Stomach (tissue), 9 donors: ENCODE results near the gene GMEB2. TPM values are rescaled to one million over a fixed set of nuclear protein-coding genes. Genes with fewer than 3 reads are reported as not detected.
A peak's percentile ranks its signal among the peaks of the same experiment; 100 is the strongest.

ENCODE experiments used
- DNase-seq, 2 donors: peaks; one replicate each; pipeline versions ENCODE4 v3.0.0 to v3.0.0-alpha.2; 2013 to 2019
- H3K27ac ChIP-seq, 5 donors: fragments of 200-600 bp in 4 of 5; sonication (generic) in 4 of 5; one replicate each; pipeline ENCODE4 v1.5.1; 2013 to 2019; ENCODE audit warnings: mild to moderate bottlenecking in 1 of 5, moderate library complexity in 1 of 5
- H3K27me3 ChIP-seq, 3 donors: fragments of 200-600 bp; sonication (generic); one replicate each; pipeline ENCODE4 v1.5.1; 2017 to 2019; ENCODE audit warnings: mixed run types in 1 of 3
- H3K36me3 ChIP-seq, 4 donors: fragments of 200-600 bp; sonication (generic); 1 replicate in 3 of 4; 2 replicates in 1 of 4; pipeline ENCODE4 v1.5.1; 2016 to 2019
- H3K4me1 ChIP-seq, 4 donors: fragments of 200-600 bp; sonication (generic); one replicate each; pipeline ENCODE4 v1.5.1; 2016 to 2019
- H3K4me3 ChIP-seq, 4 donors: fragments of 200-600 bp; sonication (generic) in 3 of 4; one replicate each; pipeline ENCODE4 v1.5.1; 2016 to 2019; ENCODE audit warnings: mild to moderate bottlenecking in 1 of 4
- H3K9me3 ChIP-seq, 4 donors: fragments of 200-600 bp; sonication (generic); one replicate each; pipeline ENCODE4 v1.5.1; 2016 to 2019
- EP300 ChIP-seq: sonication (generic); formaldehyde crosslinking; IDR thresholded peaks from one replicate; pipeline ENCODE4 v1.6.1; 2017; ENCODE audit warnings: antibody characterized with exemption
- POLR2A ChIP-seq, 4 donors: fragments of 450-650 bp; IDR thresholded peaks; one replicate each; pipeline ENCODE4 v1.6.1; 2016; ENCODE audit warnings: antibody characterized with exemption in 4 of 4, control low read depth in 2 of 4, mild to moderate bottlenecking in 1 of 4, moderate library complexity in 1 of 4
- POLR2AphosphoS5 ChIP-seq, 3 donors: sonication (generic); formaldehyde crosslinking; IDR thresholded peaks; one replicate each; pipeline ENCODE4 v1.6.1; 2016; ENCODE audit warnings: antibody characterized with exemption in 3 of 3
- WGBS, 5 donors: extraction: QIAGEN DNeasy Blood & Tissue Kit in 3 of 5; methylation state at CpG; one replicate each; pipeline versions ENCODE4 v1.1.5 to v1.1.7; 2013 to 2018; 5-methylcytosine and 5-hydroxymethylcytosine counted together
- intact Hi-C: fragments of 100-400 bp; cut with DNase I; formaldehyde crosslinking; loops from one replicate; pipeline ENCODE4 v1.15.1; 2023; ENCODE audit warnings: low total_unique reads
- polyA plus RNA-seq, 3 donors: library from polyadenylated mRNA; stranded (reverse); fragments of 200-250 nt; gene quantifications; one replicate each; pipeline ENCODE4 v1.2.3, GENCODE V29; 2013
- total RNA-seq, 5 donors: library from RNA; depleted of rRNA; stranded (reverse); fragments of >200 nt; gene quantifications; one replicate each; pipeline versions ENCODE4 v1.1.0 to v1.2.3, GENCODE V29; 2014 to 2016
- TF ChIP-seq, protein P1 (sequence below), 7 experiments: fragments of 450-650 bp in 4 of 7; fragments of 200-600 bp in 3 of 7; sonication (generic) in 3 of 7; IDR thresholded peaks; one replicate each; pipeline ENCODE4 v1.5.1; 2016 to 2019; ENCODE audit warnings: antibody characterized with exemption in 7 of 7, control low read depth in 2 of 7, mild to moderate bottlenecking in 1 of 7
- donor health status: healthy with polysubstance abuse.
- donor health status: Bipolar disorder and iron deficiency.
- donor health status: healthy.

Gene GMEB2
- total and polyA plus RNA-seq, 8 donors = 1.8 to 20.4 (median 7.5) TPM

DNA sequence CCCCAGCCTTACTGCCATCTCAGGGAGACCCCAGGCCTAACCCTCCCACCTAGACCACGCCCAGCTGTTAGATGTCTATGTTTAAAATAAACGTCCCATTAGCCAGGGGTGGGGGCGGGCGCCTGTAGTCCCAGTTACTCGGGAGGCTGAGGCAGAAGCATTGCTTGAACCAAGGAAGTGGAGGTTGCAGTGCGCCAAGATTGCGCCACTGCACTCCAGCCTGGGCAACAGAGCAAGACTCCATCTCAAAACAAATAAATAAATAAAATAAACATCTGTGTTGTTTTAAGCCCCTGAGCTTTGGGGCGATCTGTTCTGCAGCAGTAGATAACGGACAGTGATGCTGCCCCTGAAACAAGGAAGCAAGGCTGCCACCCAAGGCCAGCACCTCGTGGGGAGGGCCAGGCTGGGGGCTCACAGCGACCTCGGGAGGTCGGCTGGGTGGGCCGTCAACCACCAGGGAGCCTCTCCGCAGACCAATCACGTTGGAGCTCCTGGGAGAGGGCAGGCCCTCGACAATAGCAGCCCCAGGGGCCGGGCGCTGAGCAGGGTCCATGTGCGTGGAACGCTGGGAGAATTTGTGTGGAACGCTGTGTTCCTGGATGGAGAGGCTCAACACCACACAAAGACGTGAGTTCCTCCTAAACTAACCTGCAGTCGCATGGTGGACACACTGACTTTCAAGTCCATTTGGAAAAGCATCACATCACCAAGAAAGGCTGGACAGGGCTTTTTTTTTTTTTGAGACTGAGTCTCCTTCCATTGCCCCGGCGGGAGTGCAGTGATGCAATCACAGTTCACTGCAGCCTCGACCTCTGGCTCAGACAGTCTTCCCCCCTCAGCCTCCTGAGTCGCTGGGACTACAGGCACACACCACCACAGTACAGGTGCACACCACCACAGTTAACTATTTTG, 51.8 kb downstream of the GMEB2 start:
- peak overlapping the region in 1 of 4 donors; percentile 86 for H3K4me3 ChIP-seq
- H3K27ac ChIP-seq = peak overlapping the region; percentile 67 to 93 (median 91)
- WGBS, 5 donors = 62 to 73% (median 64%) methylated on average over 27 to 28 of the region's 28 CpGs
- H3K4me1 ChIP-seq = peaks cover 12 to 38% (median 26%) of the 10 kb centered on the region in 4 donors
- H3K27me3 ChIP-seq = peaks cover 0 to 10% (median 4%) of the 10 kb centered on the region in 3 donors
- TF ChIP-seq POLR2A (IDR thresholded peaks at IDR 0.05) (no peak), EP300 (no peak), POLR2AphosphoS5 (IDR thresholded peaks at IDR 0.05) (no peak)
- TF ChIP-seq, protein P1, sequence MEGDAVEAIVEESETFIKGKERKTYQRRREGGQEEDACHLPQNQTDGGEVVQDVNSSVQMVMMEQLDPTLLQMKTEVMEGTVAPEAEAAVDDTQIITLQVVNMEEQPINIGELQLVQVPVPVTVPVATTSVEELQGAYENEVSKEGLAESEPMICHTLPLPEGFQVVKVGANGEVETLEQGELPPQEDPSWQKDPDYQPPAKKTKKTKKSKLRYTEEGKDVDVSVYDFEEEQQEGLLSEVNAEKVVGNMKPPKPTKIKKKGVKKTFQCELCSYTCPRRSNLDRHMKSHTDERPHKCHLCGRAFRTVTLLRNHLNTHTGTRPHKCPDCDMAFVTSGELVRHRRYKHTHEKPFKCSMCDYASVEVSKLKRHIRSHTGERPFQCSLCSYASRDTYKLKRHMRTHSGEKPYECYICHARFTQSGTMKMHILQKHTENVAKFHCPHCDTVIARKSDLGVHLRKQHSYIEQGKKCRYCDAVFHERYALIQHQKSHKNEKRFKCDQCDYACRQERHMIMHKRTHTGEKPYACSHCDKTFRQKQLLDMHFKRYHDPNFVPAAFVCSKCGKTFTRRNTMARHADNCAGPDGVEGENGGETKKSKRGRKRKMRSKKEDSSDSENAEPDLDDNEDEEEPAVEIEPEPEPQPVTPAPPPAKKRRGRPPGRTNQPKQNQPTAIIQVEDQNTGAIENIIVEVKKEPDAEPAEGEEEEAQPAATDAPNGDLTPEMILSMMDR (IDR thresholded peaks at IDR 0.05) = no peak
- H3K9me3 ChIP-seq = no peaks in the 10 kb centered on the region
- DNase-seq = no peak
- peaks cover 0 to 16% (median 11%) of the 10 kb centered on the region in 4 donors for H3K36me3 ChIP-seq
- intact Hi-C loops = no loop called here

DNA sequence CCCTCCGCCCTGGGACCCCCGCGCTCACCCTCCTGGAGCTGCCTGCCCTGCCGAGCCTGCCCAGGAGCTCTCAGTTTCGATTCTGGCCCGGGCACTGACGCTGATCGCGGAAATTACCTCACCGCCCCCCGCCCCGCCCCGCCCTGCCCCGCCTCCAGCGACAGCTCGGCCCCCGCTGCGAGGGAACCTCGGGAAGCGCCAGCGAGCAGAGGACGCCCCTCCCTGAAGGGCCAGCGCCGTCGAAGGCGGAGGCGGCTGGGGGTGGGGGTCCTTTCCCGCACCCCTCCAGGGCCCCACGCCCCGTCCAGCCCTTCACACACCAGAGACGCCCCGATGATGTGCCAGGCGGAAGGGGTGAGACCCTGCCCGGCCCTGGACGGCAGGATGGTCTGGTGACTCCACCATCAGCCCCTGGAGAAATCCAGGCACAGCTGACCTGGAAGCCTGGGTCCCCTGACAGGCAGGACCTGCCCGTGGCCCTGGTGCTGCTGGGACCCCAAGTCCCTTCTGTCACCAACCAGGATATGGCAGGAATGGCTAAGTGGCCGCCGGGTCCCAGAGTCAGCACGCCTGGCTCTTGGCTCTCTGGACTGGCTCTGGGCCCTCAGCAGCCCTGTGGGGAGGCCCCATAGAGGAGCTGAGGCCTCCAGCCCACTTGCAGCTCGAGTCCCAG, 52.6 kb downstream of the GMEB2 start, which contains the start of gene HELZ2:
Gene HELZ2, minus strand, starts transcription at position 84 of the 673 bp plus-strand sequence. CDS start 1,854 bp downstream, outside the sequence.
- peak; percentile 87 to 93 for DNase-seq
- Histone ChIP-seq H3K4me1 (peaks cover 12 to 38% (median 30%) of the 10 kb centered on the region in 4 donors), H3K36me3 (peaks cover 0 to 17% (median 13%) of the 10 kb centered on the region in 4 donors), H3K27me3 (peaks cover 0 to 5% (median 4%) of the 10 kb centered on the region in 3 donors), H3K27ac (peak within 1 kb of the TSS; percentile 67 to 93 (median 91)), H3K4me3 (peak within 1 kb of the TSS; percentile 68 to 86 (median 73)), H3K9me3 (no peaks in the 10 kb centered on the region)
- intact Hi-C loops = no loop called here
- WGBS, 5 donors = 6 to 48% (median 8%) methylated on average over 3 to 40 of the region's 40 CpGs
- TF ChIP-seq POLR2A (IDR thresholded peaks at IDR 0.05) (no peak), POLR2AphosphoS5 (IDR thresholded peaks at IDR 0.05) (peak; percentile 65 to 94 (median 76)), EP300 (no peak)
- TF ChIP-seq, protein P1 (IDR thresholded peaks at IDR 0.05) = no peak

DNA sequence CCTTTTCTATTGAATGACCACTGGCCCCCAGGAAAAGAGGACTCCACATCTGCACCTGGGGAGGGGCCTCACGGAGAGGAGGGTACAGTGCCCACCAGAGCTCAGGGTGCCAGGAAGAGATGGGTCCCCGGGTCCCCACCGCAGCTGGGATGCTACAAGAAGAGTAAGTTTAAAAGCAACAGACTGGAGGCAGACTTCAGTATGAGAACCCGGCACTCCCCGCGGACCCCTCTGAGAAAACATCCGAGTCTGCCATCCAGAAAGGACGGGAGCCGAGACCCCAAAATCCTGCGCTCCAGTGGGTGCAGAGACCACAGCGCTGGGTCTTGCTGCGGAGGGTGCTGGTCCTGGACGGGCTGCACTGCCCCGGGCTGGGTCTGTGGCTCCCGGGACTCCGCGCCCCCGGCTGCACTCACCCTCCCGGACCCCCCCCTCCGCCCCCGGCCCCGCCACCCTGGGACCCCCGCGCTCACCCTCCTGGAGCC, 53.2 kb downstream of the GMEB2 start:
- intact Hi-C loops = no loop called here
- H3K9me3 ChIP-seq = no peaks in the 10 kb centered on the region
- peaks cover 0 to 23% (median 16%) of the 10 kb centered on the region in 4 donors for H3K36me3 ChIP-seq
- peak overlapping the region; percentile 68 to 86 (median 73) for H3K4me3 ChIP-seq
- peak overlapping the region; percentile 67 to 93 (median 91) for H3K27ac ChIP-seq
- TF ChIP-seq, protein P1 (IDR thresholded peaks at IDR 0.05) = no peak
- TF ChIP-seq POLR2A (IDR thresholded peaks at IDR 0.05) (no peak), EP300 (no peak), POLR2AphosphoS5 (IDR thresholded peaks at IDR 0.05) (no peak)
- H3K27me3 ChIP-seq = no peaks in the 10 kb centered on the region
- H3K4me1 ChIP-seq = peaks cover 12 to 43% (median 36%) of the 10 kb centered on the region in 4 donors
- no peak for DNase-seq
- WGBS, 5 donors = 0 to 1% (median 1%) methylated on average over 17 to 21 of the region's 24 CpGs
